Testis (tissue), 3 donors: ENCODE measurements around the gene ADAM12. TPM values are rescaled to one million over a fixed set of nuclear protein-coding genes. Genes with fewer than 3 reads are reported as not detected.

Source experiments
- DNase-seq: peaks from one replicate; pipeline ENCODE4 v3.0.0-alpha.2; 2019
- H3K27ac ChIP-seq, 2 donors: fragments of 200-600 bp; sonication (generic); one replicate each; pipeline ENCODE4 v1.5.1; 2019
- H3K27me3 ChIP-seq: fragments of 200-600 bp; sonication (generic); one replicate; pipeline ENCODE4 v1.5.1; 2019
- H3K36me3 ChIP-seq: fragments of 200-600 bp; sonication (generic); one replicate; pipeline ENCODE4 v1.5.1; 2017; ENCODE audit warnings: low read depth; ENCODE audit errors: missing control alignments
- H3K4me1 ChIP-seq: fragments of 200-600 bp; sonication (generic); one replicate; pipeline ENCODE4 v1.5.1; 2019
- H3K4me3 ChIP-seq, 2 donors: fragments of 200-600 bp; sonication (generic); one replicate each; pipeline ENCODE4 v1.5.1; 2017 to 2019
- H3K9me3 ChIP-seq: fragments of 200-600 bp; sonication (generic); one replicate; pipeline ENCODE4 v1.5.1; 2017
- POLR2A ChIP-seq: fragments of 450-650 bp; IDR thresholded peaks from one replicate; pipeline ENCODE4 v1.6.1; 2017; ENCODE audit warnings: antibody characterized with exemption, mild to moderate bottlenecking, moderate library complexity
- WGBS, 2 donors: methylation state at CpG; one replicate each; pipeline ENCODE4 v1.1.5; 2018; 5-methylcytosine and 5-hydroxymethylcytosine counted together
- intact Hi-C: fragments of 100-400 bp; cut with DNase I; formaldehyde crosslinking; loops from one replicate; pipeline ENCODE4 v1.15.1; 2023; ENCODE audit warnings: low total_unique reads
- polyA plus RNA-seq: library from polyadenylated mRNA; stranded (reverse); fragments of 350-450 nt; fragmentation: Illumina TruSeq; extraction: RNeasy Lipid Tissue Mini Kit (QIAGEN cat#74804); gene quantifications from one replicate; pipeline ENCODE4 v1.2.3, GENCODE V29; 2014; ENCODE audit warnings: low read depth, low replicate concordance; ENCODE audit not compliant: insufficient read depth
- total RNA-seq, 2 donors: library from RNA; depleted of rRNA; stranded (reverse); fragments of >200 nt; gene quantifications; one replicate each; pipeline ENCODE4 v1.2.3, GENCODE V29; 2016
- TF ChIP-seq, protein P1 (sequence below), 3 experiments: fragments of 450-650 bp in 2 of 3; fragments of 200-600 bp in 1 of 3; sonication (generic) in 1 of 3; IDR thresholded peaks; one replicate each; pipeline ENCODE4 v1.5.1; 2016 to 2019; ENCODE audit warnings: antibody characterized with exemption in 3 of 3, mild to moderate bottlenecking in 2 of 3, moderate library complexity in 1 of 3

ADAM12 gene
- total and polyA plus RNA-seq, 3 donors from 2014 or later: 2.8 to 9.2 (median 6.1) TPM

DNA sequence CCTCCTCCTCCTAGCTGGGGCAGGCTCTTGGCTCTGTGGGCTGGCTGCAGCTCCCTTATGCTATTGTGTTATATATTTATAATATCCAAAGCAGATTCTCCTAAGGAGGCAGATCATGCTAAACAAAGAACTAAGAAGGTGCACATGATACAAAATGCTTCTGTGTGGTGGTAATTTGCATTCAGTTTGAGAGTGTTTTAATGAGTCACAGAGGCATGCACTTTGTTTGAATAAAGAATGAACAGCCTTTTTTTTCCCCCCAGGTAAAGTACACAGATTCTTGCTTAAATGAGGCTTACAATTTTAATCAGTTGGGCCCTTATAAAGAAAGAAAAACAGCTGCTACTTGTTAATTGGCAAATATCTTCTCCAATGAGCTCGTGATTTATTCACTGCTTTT lies 396.9 kb downstream of the ADAM12 start:
- intact Hi-C loops: no loop called here
- Histone ChIP-seq H3K4me3 (no peak overlapping the region), H3K9me3 (no peaks in the 10 kb centered on the region), H3K27me3 (no peaks in the 10 kb centered on the region), H3K4me1 (no peaks in the 10 kb centered on the region), H3K27ac (no peak overlapping the region), H3K36me3 (no peaks in the 10 kb centered on the region)
- TF ChIP-seq POLR2A: no peak
- TF ChIP-seq, protein P1, sequence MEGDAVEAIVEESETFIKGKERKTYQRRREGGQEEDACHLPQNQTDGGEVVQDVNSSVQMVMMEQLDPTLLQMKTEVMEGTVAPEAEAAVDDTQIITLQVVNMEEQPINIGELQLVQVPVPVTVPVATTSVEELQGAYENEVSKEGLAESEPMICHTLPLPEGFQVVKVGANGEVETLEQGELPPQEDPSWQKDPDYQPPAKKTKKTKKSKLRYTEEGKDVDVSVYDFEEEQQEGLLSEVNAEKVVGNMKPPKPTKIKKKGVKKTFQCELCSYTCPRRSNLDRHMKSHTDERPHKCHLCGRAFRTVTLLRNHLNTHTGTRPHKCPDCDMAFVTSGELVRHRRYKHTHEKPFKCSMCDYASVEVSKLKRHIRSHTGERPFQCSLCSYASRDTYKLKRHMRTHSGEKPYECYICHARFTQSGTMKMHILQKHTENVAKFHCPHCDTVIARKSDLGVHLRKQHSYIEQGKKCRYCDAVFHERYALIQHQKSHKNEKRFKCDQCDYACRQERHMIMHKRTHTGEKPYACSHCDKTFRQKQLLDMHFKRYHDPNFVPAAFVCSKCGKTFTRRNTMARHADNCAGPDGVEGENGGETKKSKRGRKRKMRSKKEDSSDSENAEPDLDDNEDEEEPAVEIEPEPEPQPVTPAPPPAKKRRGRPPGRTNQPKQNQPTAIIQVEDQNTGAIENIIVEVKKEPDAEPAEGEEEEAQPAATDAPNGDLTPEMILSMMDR (IDR thresholded peaks at IDR 0.05): no peak
- 92 to 97% methylated on average over 1 of the region's 1 CpG for WGBS, 2 donors
- no peak for DNase-seq

- intact Hi-C loops: no loop called here
- no peaks in the 10 kb centered on the region for H3K4me1 ChIP-seq
- 100% methylated on average over 2 of the region's 2 CpGs for WGBS, 2 donors
These were observed 397.3 kb downstream of the ADAM12 start for GRCh38 chr10:125990974-125991373.

DNA sequence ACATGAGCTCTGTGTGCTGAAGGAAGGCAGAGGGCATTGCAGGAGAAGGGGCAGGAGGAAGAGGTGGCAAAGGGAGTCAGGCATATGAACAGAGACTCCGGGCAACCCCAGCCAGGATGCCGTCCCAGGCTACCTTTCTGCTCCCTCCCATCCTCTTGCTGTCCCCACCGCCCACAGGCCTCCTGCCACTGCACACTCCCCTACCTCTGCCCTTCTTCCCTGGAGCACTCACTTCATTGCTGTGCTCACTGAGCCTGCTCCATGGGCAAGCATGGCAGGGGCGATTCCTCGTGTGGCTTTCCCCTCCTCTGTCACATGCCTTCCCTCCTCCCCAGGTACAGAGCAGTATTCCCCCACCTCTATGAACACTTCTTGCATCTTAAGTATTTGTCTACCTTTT lies 398.5 kb downstream of the ADAM12 start:
- WGBS, 2 donors: 100% methylated on average over 5 of the region's 5 CpGs
- H3K4me1 ChIP-seq: no peaks in the 10 kb centered on the region
- H3K9me3 ChIP-seq: no peaks in the 10 kb centered on the region
- TF ChIP-seq, protein P1 (IDR thresholded peaks at IDR 0.05): no peak
- TF ChIP-seq POLR2A: no peak
- H3K27ac ChIP-seq: no peak overlapping the region
- no peak for DNase-seq
- no peaks in the 10 kb centered on the region for H3K27me3 ChIP-seq
- intact Hi-C loops: loop anchor here (10.0 kb wide), 2 partner anchors 315 to 515 kb away; no protein-coding TSS in a partner anchor
- no peak overlapping the region for H3K4me3 ChIP-seq
- no peaks in the 10 kb centered on the region for H3K36me3 ChIP-seq

More at GRCh38 chr10:125990974-125991373, 397.3 kb downstream of the ADAM12 start:
- no peak overlapping the region for H3K4me3 ChIP-seq
- H3K36me3 ChIP-seq: no peaks in the 10 kb centered on the region
- no peaks in the 10 kb centered on the region for H3K27me3 ChIP-seq
- no peak for DNase-seq
- TF ChIP-seq POLR2A: no peak
- TF ChIP-seq, protein P1 (IDR thresholded peaks at IDR 0.05): no peak
- H3K27ac ChIP-seq: no peak overlapping the region
- H3K9me3 ChIP-seq: no peaks in the 10 kb centered on the region

GRCh38 chr10:125985557-125986240 lies 402.6 kb downstream of the ADAM12 start:
- intact Hi-C loops: loop anchor here (10.0 kb wide), 2 partner anchors 319 to 519 kb away; no protein-coding TSS in a partner anchor
- TF ChIP-seq POLR2A: no peak
- TF ChIP-seq, protein P1 (IDR thresholded peaks at IDR 0.05): no peak
- WGBS, 2 donors: 67 to 74% methylated on average over 5 of the region's 5 CpGs

More at GRCh38 chr10:125985557-125986240, 402.6 kb downstream of the ADAM12 start:
- no peaks in the 10 kb centered on the region for H3K9me3 ChIP-seq
- H3K27ac ChIP-seq: no peak overlapping the region
- H3K36me3 ChIP-seq: no peaks in the 10 kb centered on the region
- H3K4me3 ChIP-seq: no peak overlapping the region
- H3K4me1 ChIP-seq: no peaks in the 10 kb centered on the region
- no peaks in the 10 kb centered on the region for H3K27me3 ChIP-seq
- DNase-seq: no peak
